Activated CD8-positive, alpha-beta T cell treated with anti-CD3 and anti-CD28 coated beads, Interleukin-2, amount 10 ng/mL, durations not matched to agents 7 days and 5 days (primary cell): Measurements from ENCODE around the gene TBC1D10A. TPM values are rescaled to one million over a fixed set of nuclear protein-coding genes. Genes with fewer than 3 reads are reported as not detected.

Experiments used
- ATAC-seq: fragments of 150-1000 bp; cut with Tn5 transposase; one replicate; pipeline ENCODE4 v1.10.0; 2021; ENCODE audit warnings: moderate library complexity
- CTCF ChIA-PET: fragments of 350-600 bp; sonication (Branson Sonifier 250); formaldehyde crosslinking; loops from one replicate; lab custom pipeline; 2021; ENCODE audit warnings: antibody characterized with exemption; lab: Charles Lee
- POLR2A ChIA-PET: fragments of 350-600 bp; sonication (Branson Sonifier 250); formaldehyde crosslinking; loops from one replicate; lab custom pipeline; 2021; ENCODE audit warnings: antibody characterized with exemption; lab: Charles Lee
- DNase-seq: peaks from one replicate; pipeline ENCODE4 v3.0.0-alpha.2; 2020
- H3K27ac Mint-ChIP-seq: one replicate; pipeline ENCODE4 v1.8.0; 2021; ENCODE audit warnings: mild to moderate bottlenecking, mixed read lengths
- H3K27me3 Mint-ChIP-seq: one replicate; pipeline ENCODE4 v1.8.0; 2021; ENCODE audit warnings: low read depth, mixed read lengths
- H3K36me3 Mint-ChIP-seq: one replicate; pipeline ENCODE4 v1.8.0; 2021; ENCODE audit warnings: low read depth, mixed read lengths
- H3K4me1 Mint-ChIP-seq: one replicate; pipeline ENCODE4 v1.8.0; 2021; ENCODE audit warnings: low read depth, mixed read lengths
- H3K4me3 Mint-ChIP-seq: one replicate; pipeline ENCODE4 v1.8.0; 2021; ENCODE audit warnings: mild to moderate bottlenecking, mixed read lengths
- H3K9me3 Mint-ChIP-seq: one replicate; pipeline ENCODE4 v1.8.0; 2022; ENCODE audit warnings: mixed read lengths; ENCODE audit not compliant: insufficient read depth
- total RNA-seq, 2 experiments: library from RNA; stranded (reverse); gene quantifications; one replicate each; pipeline ENCODE4 v1.2.3, GENCODE V29; 2021

The TBC1D10A gene
- total RNA-seq, 2 experiments from 2014 or later = 47.6 to 49.2 TPM

- Mint-ChIP-seq H3K27me3 (no peaks in the 10 kb centered on the region), H3K9me3 (no peaks in the 10 kb centered on the region), H3K27ac (peak overlapping the region; percentile 34), H3K36me3 (no peaks in the 10 kb centered on the region), H3K4me1 (peaks cover 22% of the 10 kb centered on the region), H3K4me3 (no peak overlapping the region)
- ChIA-PET CTCF (interaction anchor here (1.1 kb wide), 1 partner anchor 74 kb away, joined by 3 read pairs; no protein-coding TSS in a partner anchor), POLR2A (interaction anchor here (1.1 kb wide), 1 partner anchor 73 kb away, joined by 3 read pairs; the partner anchor contains the start of gene CASTOR1)
- ATAC-seq (no peak), DNase-seq (no peak)
These were observed 35.3 kb upstream of the TBC1D10A start for GRCh38 chr22:30361916-30362650.

- no peak overlapping the region for H3K27ac Mint-ChIP-seq
- ChIA-PET CTCF (interaction anchor here (0.8 to 1.6 kb wide), 3 partner anchors 12 to 71 kb away, joined by 3 to 19 read pairs (median 3); no protein-coding TSS in a partner anchor), POLR2A (interaction anchor here (1.7 kb wide), 1 partner anchor 32 kb away, joined by 5 read pairs; the partner anchor contains the start of gene TBC1D10A)
- peaks cover 20% of the 10 kb centered on the region for H3K36me3 Mint-ChIP-seq
- DNase-seq (no peak), ATAC-seq (no peak)
- no peak overlapping the region for H3K4me3 Mint-ChIP-seq
- no peaks in the 10 kb centered on the region for H3K9me3 Mint-ChIP-seq
- peaks cover 48% of the 10 kb centered on the region for H3K4me1 Mint-ChIP-seq
- no peaks in the 10 kb centered on the region for H3K27me3 Mint-ChIP-seq
These were observed 31.8 kb upstream of the TBC1D10A start for GRCh38 chr22:30358541-30358940.

- peak overlapping the region; percentile 9 for H3K27ac Mint-ChIP-seq
- no peaks in the 10 kb centered on the region for H3K27me3 Mint-ChIP-seq
- DNase-seq = no peak
- H3K4me1 Mint-ChIP-seq = peaks cover 53% of the 10 kb centered on the region
- H3K9me3 Mint-ChIP-seq = no peaks in the 10 kb centered on the region
- H3K4me3 Mint-ChIP-seq = peak overlapping the region; percentile 97
- peaks cover 26% of the 10 kb centered on the region for H3K36me3 Mint-ChIP-seq
- POLR2A ChIA-PET = interaction anchor here (1.0 to 2.4 kb wide), 9 partner anchors 11 to 67 kb away, joined by 3 to 36 read pairs (median 7); partner anchors contain the start of genes CASTOR1 and TBC1D10A
- CTCF ChIA-PET = interaction anchor here (0.8 to 2.1 kb wide), 5 partner anchors 11 to 94 kb away, joined by 3 to 19 read pairs (median 4); no protein-coding TSS in a partner anchor
- no peak for ATAC-seq
These were observed 31.0 kb upstream of the TBC1D10A start for GRCh38 chr22:30357650-30358215.

- CTCF ChIA-PET = interaction anchor here (0.6 to 5.0 kb wide), 9 partner anchors 28 to 94 kb away, joined by 3 to 49 read pairs (median 4); partner anchors contain the start of genes CASTOR1 and RNF215
- no peaks in the 10 kb centered on the region for H3K9me3 Mint-ChIP-seq
- POLR2A ChIA-PET = interaction anchor here (0.6 to 2.4 kb wide), 19 partner anchors 8 to 559 kb away, joined by 3 to 36 read pairs (median 5); partner anchors contain the start of genes CASTOR1, SEC14L2 and TBC1D10A
- H3K27ac Mint-ChIP-seq = peak overlapping the region; percentile 85
- no peaks in the 10 kb centered on the region for H3K27me3 Mint-ChIP-seq
- H3K36me3 Mint-ChIP-seq = peaks cover 31% of the 10 kb centered on the region
- peak overlapping the region; percentile 97 for H3K4me3 Mint-ChIP-seq
- ATAC-seq (peak; percentile 13), DNase-seq (no peak)
- peaks cover 51% of the 10 kb centered on the region for H3K4me1 Mint-ChIP-seq
These were observed 30.5 kb upstream of the TBC1D10A start for GRCh38 chr22:30357236-30357570.

- ChIA-PET CTCF (interaction anchor here (0.6 to 5.0 kb wide), 10 partner anchors 29 to 93 kb away, joined by 3 to 49 read pairs (median 4); partner anchors contain the start of genes CASTOR1 and RNF215), POLR2A (interaction anchor here (0.6 to 2.4 kb wide), 27 partner anchors 9 to 803 kb away, joined by 3 to 36 read pairs (median 4); partner anchors contain the start of genes CASTOR1, SEC14L2, TBC1D10A and THOC5)
- Mint-ChIP-seq H3K4me3 (peak within 1 kb of the TSS; percentile 97), H3K9me3 (no peaks in the 10 kb centered on the region), H3K4me1 (peaks cover 46% of the 10 kb centered on the region), H3K27me3 (no peaks in the 10 kb centered on the region), H3K27ac (peak within 1 kb of the TSS; percentile 91), H3K36me3 (peaks cover 37% of the 10 kb centered on the region)
- DNase-seq (peak; percentile 93), ATAC-seq (peak; percentile 90)
These were observed 29.9 kb upstream of the TBC1D10A start, which contains the start of the genes CCDC157 and SF3A1 for GRCh38 chr22:30356449-30357235. Gene CCDC157 (plus strand): TSS chr22:30357007. CDS start chr22:30366001, 8,994 bp downstream. Gene SF3A1 (minus strand): TSS chr22:30356894. CDS start chr22:30356792, 102 bp downstream.

GRCh38 chr22:30354644-30355043 lies 27.9 kb upstream of the TBC1D10A start:
- peaks cover 55% of the 10 kb centered on the region for H3K36me3 Mint-ChIP-seq
- H3K9me3 Mint-ChIP-seq = no peaks in the 10 kb centered on the region
- ChIA-PET CTCF (interaction anchor here (0.9 to 5.0 kb wide), 2 partner anchors 66 to 73 kb away, joined by 3 to 49 read pairs; partner anchors contain the start of gene CASTOR1), POLR2A (interaction anchor here (0.6 to 1.1 kb wide), 3 partner anchors 9 to 685 kb away, joined by 3 to 5 read pairs (median 3); no protein-coding TSS in a partner anchor)
- ATAC-seq (no peak), DNase-seq (no peak)
- H3K27ac Mint-ChIP-seq = peak overlapping the region; percentile 33
- no peaks in the 10 kb centered on the region for H3K27me3 Mint-ChIP-seq
- H3K4me1 Mint-ChIP-seq = peaks cover 48% of the 10 kb centered on the region
- H3K4me3 Mint-ChIP-seq = no peak overlapping the region

GRCh38 chr22:30351226-30351625 lies 24.5 kb upstream of the TBC1D10A start:
- Mint-ChIP-seq H3K9me3 (no peaks in the 10 kb centered on the region), H3K4me1 (peaks cover 54% of the 10 kb centered on the region), H3K27ac (no peak overlapping the region)

GRCh38 chr22:30348809-30349208 lies 22.1 kb upstream of the TBC1D10A start:
- peak overlapping the region; percentile 50 for H3K27ac Mint-ChIP-seq
- peaks cover 34% of the 10 kb centered on the region for H3K4me1 Mint-ChIP-seq
- ChIA-PET CTCF (interaction anchor here (1.2 to 1.6 kb wide), 2 partner anchors 10 to 61 kb away, joined by 3 to 6 read pairs; no protein-coding TSS in a partner anchor), POLR2A (interaction anchor here (1.1 to 1.3 kb wide), 2 partner anchors 9 to 16 kb away, joined by 3 to 4 read pairs; no protein-coding TSS in a partner anchor)
- no peaks in the 10 kb centered on the region for H3K27me3 Mint-ChIP-seq
- H3K36me3 Mint-ChIP-seq = peaks cover 78% of the 10 kb centered on the region
- DNase-seq = no peak
- H3K9me3 Mint-ChIP-seq = no peaks in the 10 kb centered on the region
- no peak overlapping the region for H3K4me3 Mint-ChIP-seq
- ATAC-seq = no peak

More at GRCh38 chr22:30351226-30351625, 24.5 kb upstream of the TBC1D10A start:
- POLR2A ChIA-PET = interaction anchor here (0.6 to 1.2 kb wide), 2 partner anchors 62 to 286 kb away, joined by 3 to 5 read pairs; partner anchors contain the start of gene CASTOR1
- DNase-seq (no peak), ATAC-seq (no peak)
- peaks cover 73% of the 10 kb centered on the region for H3K36me3 Mint-ChIP-seq
- H3K27me3 Mint-ChIP-seq = no peaks in the 10 kb centered on the region
- no peak overlapping the region for H3K4me3 Mint-ChIP-seq
- CTCF ChIA-PET = no interaction called here

GRCh38 chr22:30348404-30348803 lies 21.7 kb upstream of the TBC1D10A start:
- no peaks in the 10 kb centered on the region for H3K27me3 Mint-ChIP-seq
- H3K4me1 Mint-ChIP-seq = peaks cover 30% of the 10 kb centered on the region
- POLR2A ChIA-PET = interaction anchor here (0.7 to 1.9 kb wide), 4 partner anchors 8 to 795 kb away, joined by 3 to 6 read pairs (median 4); partner anchors contain the start of genes SF3A1, TBC1D10A and THOC5
- CTCF ChIA-PET = interaction anchor here (1.2 to 1.6 kb wide), 2 partner anchors 10 to 61 kb away, joined by 3 to 6 read pairs; no protein-coding TSS in a partner anchor
- DNase-seq (no peak), ATAC-seq (no peak)
- H3K4me3 Mint-ChIP-seq = no peak overlapping the region
- no peaks in the 10 kb centered on the region for H3K9me3 Mint-ChIP-seq
- peak overlapping the region; percentile 50 for H3K27ac Mint-ChIP-seq
- H3K36me3 Mint-ChIP-seq = peaks cover 78% of the 10 kb centered on the region

- Mint-ChIP-seq H3K27me3 (no peaks in the 10 kb centered on the region), H3K4me1 (peaks cover 23% of the 10 kb centered on the region), H3K27ac (peak overlapping the region; percentile 52), H3K4me3 (no peak overlapping the region), H3K9me3 (no peaks in the 10 kb centered on the region), H3K36me3 (peaks cover 80% of the 10 kb centered on the region)
- ChIA-PET CTCF (interaction anchor here (0.7 to 1.6 kb wide), 4 partner anchors 11 to 342 kb away, joined by 3 to 6 read pairs (median 4); no protein-coding TSS in a partner anchor), POLR2A (interaction anchor here (0.7 to 1.9 kb wide), 3 partner anchors 9 to 21 kb away, joined by 3 to 6 read pairs (median 5); partner anchors contain the start of genes SF3A1 and TBC1D10A)
- DNase-seq = no peak
- peak; percentile 8 for ATAC-seq
These were observed 20.6 kb upstream of the TBC1D10A start for GRCh38 chr22:30347255-30347892.
